HG02588 (cell line): ENCODE results near the gene FIGN.

ENCODE experiments used
- ATAC-seq: cut with Tn5 transposase; IDR thresholded peaks from one replicate; pipeline ENCODE4 v1.9.1; 2021; ENCODE audit warnings: mild to moderate bottlenecking, moderate library complexity; ENCODE audit not compliant: unreplicated experiment

Gene FIGN

GRCh38 chr2:163737190-163737439, 1.3 kb upstream of the FIGN start:
- no peak for ATAC-seq

DNA sequence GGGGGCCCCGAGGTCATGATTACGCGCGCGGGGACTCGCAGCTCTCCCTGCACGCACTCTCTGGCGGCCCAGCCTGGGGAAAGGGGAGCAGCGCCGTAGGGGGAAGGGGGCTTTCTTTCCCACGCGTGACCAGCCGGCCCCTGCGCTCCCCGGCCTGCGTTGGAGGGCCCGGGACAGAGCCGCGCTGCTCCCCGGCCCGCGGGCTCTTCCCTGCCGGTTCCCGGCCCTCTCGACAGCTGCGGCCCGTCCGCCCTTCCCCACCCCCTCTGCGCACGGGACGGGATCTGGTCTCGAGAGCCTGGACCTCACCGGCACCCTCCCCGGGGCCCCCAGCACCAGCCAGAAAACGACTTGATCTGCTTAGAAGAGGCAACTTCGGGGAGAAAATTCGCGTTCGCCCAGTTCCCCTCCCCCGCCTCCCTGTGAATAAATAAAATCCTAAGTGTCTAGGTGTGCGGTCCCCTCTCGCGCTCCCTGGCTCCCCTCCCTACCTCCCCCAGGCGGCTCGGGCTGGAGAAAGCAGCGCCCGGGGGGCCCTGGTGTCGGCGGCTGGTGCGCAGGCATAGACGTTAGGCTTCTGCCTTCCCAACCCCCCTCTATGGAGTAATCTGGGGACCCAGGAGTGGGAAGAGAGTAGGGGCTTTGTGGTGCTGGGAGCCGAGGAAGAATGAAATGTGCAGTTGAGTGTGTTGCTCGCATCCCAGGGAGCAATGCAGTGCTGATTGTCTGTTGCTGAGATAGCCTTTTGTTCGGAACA, 803 bp upstream of the FIGN start:
- ATAC-seq = no peak

- ATAC-seq = no peak
Measured at GRCh38 chr2:163734881-163735684, 725 bp downstream of the FIGN start.

GRCh38 chr2:163734401-163734800, 1.4 kb downstream of the FIGN start:
- no peak for ATAC-seq

DNA sequence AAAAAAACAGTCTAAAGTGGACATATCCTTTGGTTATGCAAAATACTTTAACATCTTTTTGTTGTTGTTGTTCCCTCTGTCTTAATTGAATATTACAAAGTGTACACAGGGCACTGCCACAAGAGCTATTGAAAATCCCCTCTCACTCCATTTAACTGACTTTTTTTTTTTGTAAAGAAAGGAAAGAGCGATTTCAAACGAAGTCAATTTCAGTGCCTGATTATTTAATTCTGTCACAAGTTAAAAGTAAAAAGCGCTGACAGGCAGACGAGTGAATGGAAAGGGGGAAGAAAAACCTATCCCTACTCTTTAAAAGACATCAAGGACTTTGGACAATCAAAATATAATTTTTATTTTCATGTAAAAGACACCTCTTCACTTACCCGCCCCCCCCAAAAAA, 1.9 kb downstream of the FIGN start:
- ATAC-seq = no peak

GRCh38 chr2:163733301-163733938, 2.4 kb downstream of the FIGN start:
- ATAC-seq = no peak

DNA sequence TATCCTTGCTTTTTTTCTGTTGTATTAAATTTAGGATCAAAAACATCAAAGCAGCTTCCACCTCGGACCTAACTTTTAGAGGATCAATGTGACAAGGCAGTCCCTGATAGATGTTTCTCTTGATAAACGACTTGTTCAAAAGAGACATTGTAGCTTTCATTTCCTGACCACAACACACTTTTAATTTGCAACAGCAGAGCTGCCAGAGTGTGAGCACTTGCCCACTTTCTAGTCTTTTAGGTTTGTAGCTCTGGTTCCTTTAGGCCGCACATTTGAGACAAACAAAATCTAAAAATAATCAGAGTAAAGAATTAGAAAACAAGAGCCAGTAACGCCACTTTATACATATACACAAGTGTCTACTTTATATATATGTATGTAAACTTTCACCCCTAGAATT, 3.1 kb downstream of the FIGN start:
- no peak for ATAC-seq

GRCh38 chr2:163731735-163732134, 4.1 kb downstream of the FIGN start:
- no peak for ATAC-seq

GRCh38 chr2:163730556-163730955, 5.3 kb downstream of the FIGN start:
- no peak for ATAC-seq

GRCh38 chr2:163729636-163730273, 6.1 kb downstream of the FIGN start:
- ATAC-seq = no peak

- no peak for ATAC-seq
Measured at GRCh38 chr2:163723881-163724280, 11.9 kb downstream of the FIGN start.

DNA sequence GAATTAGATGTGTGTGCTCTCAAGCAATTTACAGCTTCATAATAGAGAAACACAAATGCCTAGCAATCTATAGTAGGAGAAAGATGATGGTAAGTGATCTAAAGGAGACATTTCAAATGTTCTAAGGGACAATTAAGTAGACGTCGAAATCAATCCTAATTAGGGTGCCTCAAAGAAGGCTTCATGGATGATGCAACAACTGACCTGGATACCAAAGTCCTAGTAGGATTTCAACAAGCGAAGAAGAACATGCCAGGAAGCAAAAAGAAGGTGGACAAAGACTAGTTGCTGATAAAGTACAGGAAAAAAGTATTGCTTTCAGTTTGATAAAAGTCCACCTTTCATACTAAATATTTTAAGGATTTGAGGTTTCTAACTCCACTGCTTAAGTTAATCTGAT, 12.5 kb downstream of the FIGN start:
- ATAC-seq = no peak

DNA sequence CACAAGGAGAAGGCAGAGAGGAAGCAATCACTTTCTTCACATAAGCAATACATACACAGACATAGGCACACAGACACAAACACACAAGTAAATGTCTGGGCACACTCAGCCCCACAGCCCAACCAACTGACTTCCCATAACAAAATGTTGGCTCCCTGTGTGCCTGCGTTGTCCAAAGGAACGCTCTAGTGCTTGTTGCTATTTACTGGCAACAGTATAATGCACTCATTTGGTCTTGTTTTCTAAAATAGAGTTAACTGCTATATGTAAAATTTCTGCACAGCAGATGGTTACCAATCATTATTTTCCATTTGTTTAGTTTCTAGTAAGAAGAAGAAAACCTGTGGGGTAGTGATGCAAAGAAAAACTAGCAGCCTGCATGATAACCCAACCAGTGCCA, 16.5 kb downstream of the FIGN start:
- ATAC-seq = no peak

DNA sequence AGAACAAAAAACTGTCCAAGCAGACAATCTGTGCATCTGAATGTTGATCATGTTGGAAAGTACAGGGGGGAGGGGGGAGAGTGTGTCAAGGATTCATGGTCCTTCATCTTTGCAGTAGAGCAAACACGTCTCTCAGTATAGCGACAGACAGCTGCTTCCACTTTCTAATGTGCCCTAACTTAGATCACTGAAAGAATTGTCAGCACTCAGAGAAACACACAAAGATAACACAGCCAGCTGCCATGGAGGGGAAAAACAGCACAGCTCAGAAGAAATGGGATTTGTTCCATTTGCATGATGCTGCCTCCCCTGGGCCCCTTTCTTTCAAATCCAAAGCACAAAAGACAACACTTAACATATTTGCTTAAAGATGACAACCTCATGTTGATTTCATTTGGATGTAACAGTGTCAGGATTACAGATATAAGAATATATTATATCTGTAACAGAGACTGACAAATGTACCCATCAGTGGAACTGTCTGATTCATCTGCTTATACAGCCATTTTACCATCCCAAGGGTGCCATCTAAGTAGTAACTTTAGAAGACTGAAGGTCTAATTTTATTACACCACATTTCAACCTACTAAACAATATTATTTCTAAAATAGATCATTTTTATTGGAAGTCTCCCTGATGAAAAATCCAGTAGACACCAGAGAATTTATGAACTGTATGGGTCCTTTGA, 17.7 kb downstream of the FIGN start:
- no peak for ATAC-seq

DNA sequence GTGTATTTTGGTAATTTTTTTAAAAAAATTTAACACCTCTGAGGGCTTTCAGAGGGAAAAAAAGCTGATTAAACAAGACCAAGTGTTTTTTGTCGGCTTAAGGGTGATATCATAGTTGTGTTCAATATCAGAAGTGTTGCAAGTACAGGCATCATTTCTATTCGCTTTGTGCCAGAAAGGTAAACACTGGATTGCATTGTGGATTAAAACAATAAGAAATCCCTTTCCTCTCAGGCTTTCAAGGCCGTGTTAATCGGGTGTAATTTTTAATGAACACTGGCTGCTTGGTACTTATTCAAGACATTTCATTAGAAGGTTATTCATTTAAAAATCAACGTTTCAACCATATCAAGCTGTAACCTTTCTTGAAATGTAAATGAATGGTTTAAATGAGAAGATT, 18.3 kb downstream of the FIGN start:
- ATAC-seq = no peak

DNA sequence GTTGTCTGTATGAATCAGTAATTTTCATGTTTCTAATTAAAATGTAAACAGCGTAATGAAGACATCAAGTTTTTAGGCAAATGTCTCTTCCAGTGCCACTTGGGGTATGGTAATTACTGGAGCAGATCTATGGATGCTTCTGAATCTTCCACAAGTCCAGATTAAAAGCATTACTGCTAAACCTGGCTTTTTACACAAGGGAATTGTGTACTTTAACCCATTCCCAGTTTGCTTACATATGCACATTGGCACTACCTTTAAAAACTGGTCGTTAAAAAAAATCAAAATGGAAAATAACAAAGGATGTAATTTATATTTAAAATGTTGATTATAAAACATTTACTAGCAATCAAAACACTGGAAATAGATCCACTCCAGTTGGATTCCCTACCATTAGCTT, 19.7 kb downstream of the FIGN start:
- no peak for ATAC-seq

GRCh38 chr2:163715668-163716067, 20.1 kb downstream of the FIGN start:
- ATAC-seq = no peak

DNA sequence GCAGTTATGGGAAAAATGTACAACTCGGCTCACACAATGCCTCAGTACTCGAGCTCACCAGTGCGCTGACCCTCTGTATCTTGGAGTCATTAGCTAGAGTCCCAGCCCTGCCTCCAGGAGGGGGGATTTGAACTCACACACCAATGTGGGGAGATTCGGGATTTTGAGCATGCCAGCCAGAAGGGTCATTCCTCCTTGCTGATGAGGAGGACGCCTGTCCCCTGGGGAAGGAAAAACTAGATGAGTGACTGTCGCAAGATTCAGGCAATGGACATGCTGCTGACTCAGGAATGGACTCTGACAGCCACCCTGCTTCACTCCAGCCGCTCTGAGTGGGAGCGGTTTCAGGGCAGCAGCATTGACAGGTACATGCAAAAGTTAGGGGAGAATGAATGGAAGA, 20.6 kb downstream of the FIGN start:
- ATAC-seq = no peak

DNA sequence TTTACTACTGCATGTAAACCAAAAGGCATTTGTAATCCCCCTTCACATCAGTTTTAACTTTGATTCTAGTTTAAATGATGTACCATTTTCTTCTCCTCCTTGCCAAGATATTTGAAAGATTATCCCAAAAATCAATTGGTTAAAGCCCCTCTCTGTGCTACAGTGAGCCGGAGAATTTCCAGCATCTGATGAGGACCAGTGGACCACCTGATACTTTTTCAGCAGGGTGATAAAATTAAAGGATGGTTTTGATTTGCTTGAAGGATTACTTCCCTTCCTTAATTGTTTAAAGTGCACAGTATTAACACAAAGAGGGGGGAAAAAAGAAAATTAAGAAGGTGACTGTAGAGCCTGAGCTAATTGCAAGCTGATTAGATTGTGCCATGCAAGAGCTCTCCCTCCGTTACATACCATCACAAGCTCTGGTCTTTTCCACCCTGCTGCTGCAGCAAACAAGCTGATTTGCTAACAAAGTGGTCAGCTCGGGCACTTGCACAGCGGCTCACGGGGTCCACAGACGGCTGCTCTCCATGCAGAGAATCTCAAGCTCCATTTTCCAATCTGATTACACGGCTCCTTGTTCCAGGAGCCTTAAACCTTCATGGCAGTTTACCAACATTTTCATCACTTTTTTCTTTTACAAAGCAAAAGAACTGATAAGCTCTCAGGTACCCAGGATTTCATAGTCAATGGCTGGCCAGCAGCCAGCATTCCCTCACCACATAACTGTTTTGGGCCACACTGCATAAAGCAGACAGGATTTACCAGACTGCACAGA, 22.1 kb downstream of the FIGN start:
- ATAC-seq = no peak

DNA sequence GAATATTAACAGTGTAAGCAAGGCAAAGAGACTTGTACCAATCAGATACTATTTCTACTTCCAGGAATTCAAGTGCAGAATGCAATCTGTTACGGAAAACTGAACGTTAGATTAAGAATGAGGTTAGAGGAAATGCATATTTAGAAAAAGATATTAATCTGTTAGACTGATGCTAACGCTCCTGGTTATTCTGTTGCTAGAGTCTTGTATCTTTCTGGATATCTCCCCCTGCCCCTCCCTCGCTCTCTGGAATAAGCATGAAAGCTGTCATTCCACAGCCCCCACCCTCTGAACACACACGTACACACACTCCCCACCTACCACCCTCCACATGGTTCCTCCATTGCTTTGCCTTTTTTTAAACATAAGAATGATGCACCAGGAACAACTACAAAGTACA, 24.1 kb downstream of the FIGN start:
- ATAC-seq = no peak
